Cardiac muscle cell (in vitro differentiated cells and primary cell): Measurements from ENCODE around the gene FOXJ2. TPM values are rescaled to one million over a fixed set of nuclear protein-coding genes. Genes with fewer than 3 reads are reported as not detected.
"Not testable (repeated sequence)": the region's sequence is repeated elsewhere in the genome, so short reads cannot be mapped to it uniquely, and the experiment has no call there.

Experiments
- DNase-seq, 2 donors: peaks; one replicate each; pipeline versions ENCODE4 v3.0.0 to v3.0.0-alpha.2; 2010 to 2017; ENCODE audit warnings: low read depth in 1 of 2, low spot score in 1 of 2
- H3K27ac ChIP-seq: fragments of 200-600 bp; sonication (generic); 2 replicates; pipeline ENCODE4 v1.5.1; 2016
- H3K27me3 ChIP-seq: fragments of 200-600 bp; sonication (generic); 2 replicates; pipeline ENCODE4 v1.6.0; 2016; ENCODE audit warnings: control low read depth
- H3K36me3 ChIP-seq: fragments of 200-600 bp; sonication (generic); 2 replicates; pipeline ENCODE4 v1.5.1; 2016; ENCODE audit warnings: control low read depth
- H3K4me1 ChIP-seq: fragments of 200-600 bp; sonication (generic); 2 replicates; pipeline ENCODE4 v1.8.1; 2017; ENCODE audit warnings: low read depth, mild to moderate bottlenecking, mixed run types
- H3K4me3 ChIP-seq: fragments of 200-600 bp; sonication (generic); 2 replicates; pipeline ENCODE4 v1.5.1; 2016; ENCODE audit warnings: mild to moderate bottlenecking
- H3K9me3 ChIP-seq: fragments of 200-600 bp; sonication (generic); 2 replicates; pipeline ENCODE4 v1.5.1; 2017; ENCODE audit warnings: low read depth, mild to moderate bottlenecking, control low read depth
- CTCF ChIP-seq: IDR thresholded peaks from 2 replicates; pipeline ENCODE4 v1.5.1; 2012; ENCODE audit warnings: low read depth, mild to moderate bottlenecking, low read length
- polyA plus RNA-seq: library from polyadenylated mRNA; unstranded; fragments of >200 nt; fragmentation: Nextera tagmentation; extraction: Ambion mirVana; gene quantifications from 2 replicates; pipeline ENCODE4 v1.2.1, GENCODE V29; 2016
- total RNA-seq: library from RNA; depleted of rRNA; stranded (reverse); fragments of >200 nt; gene quantifications from 2 replicates; pipeline ENCODE4 v1.2.3, GENCODE V29; 2016

Gene FOXJ2
- total RNA-seq (22.9 and 26.6 TPM in 2 replicates), polyA plus RNA-seq (23.6 and 24.1 TPM in 2 replicates)

DNA sequence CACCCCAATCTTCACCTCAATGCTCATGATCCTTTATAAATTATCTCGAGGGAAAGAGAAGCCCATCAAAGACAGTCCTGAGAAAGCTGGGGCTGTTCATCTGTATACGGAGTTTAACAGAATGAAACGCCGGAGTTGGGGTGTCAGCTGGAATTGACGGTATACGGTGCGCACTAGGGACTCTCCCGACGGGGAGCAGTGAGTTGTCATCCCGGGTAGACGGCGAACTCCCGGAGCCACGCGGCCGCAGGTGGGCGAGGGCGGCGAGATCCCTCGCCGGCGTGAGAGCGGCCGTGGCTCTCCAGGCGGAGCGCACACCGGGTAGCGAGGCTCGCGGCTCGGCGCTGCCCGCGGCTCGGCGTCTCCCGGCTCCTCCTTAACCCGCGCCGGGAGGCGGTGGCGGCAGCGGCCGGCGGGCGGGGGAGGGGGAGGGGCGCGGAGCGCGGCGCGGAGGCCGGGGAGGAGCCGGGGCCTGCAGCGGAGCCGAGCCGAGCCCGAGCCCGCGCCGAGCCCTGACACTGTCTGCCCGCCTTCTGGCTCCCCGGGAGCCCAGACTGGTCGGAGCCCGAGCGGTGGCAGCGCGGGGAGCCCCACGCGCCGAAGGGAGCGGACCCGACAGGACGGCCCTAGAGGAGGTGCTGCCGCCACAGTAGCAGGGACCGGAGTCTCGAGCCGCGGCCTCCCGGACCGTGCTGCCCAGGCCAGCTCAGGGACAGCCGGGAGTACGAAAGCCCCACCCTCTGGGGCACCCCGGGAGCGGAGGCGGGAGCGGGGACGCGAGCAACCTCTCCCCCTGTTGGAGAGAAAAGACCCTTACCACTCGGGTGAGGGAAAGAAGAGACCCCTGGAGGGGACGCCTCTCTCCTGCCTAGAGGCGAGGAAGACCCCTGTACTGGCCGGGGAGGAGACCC, at the start of gene FOXJ2:
Gene FOXJ2, plus strand, starts transcription at position 475 of the 911 bp plus-strand sequence. CDS start 7,117 bp downstream, outside the sequence.
- Histone ChIP-seq H3K4me3 (peak within 1 kb of the TSS; percentile 90), H3K27me3 (no peaks in the 10 kb centered on the region), H3K27ac (peak within 1 kb of the TSS; percentile 96), H3K36me3 (no peaks in the 10 kb centered on the region), H3K9me3 (no peaks in the 10 kb centered on the region), H3K4me1 (peaks cover 40% of the 10 kb centered on the region)
- peak; percentile 81 to 83 for DNase-seq
- no peak for TF ChIP-seq CTCF

DNA sequence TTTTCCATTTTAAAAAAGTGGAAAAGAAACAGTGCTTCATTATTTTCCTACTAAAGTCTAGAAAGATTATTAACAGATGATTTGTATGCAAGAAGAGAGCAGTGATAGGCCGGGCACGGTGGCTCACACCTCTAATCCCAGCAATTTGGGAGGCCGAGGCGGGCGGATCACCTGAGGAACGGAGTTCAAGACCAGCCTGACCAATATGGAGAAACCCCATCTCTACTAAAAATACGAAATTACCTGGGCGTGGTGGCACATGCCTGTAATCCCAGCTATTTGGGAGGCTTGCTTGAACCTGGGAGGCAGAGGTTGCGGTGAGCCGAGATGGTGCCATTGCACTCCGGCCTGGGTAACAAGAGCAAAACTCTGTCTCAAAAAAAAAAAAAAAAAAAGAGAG, 49.5 kb upstream of the FOXJ2 start:
- not testable (repeated sequence) for H3K36me3 ChIP-seq, H3K4me3 ChIP-seq, H3K27me3 ChIP-seq, H3K9me3 ChIP-seq, DNase-seq
- Histone ChIP-seq H3K4me1 (peaks cover 10% of the 10 kb centered on the region), H3K27ac (peak overlapping the region; percentile 57)

DNA sequence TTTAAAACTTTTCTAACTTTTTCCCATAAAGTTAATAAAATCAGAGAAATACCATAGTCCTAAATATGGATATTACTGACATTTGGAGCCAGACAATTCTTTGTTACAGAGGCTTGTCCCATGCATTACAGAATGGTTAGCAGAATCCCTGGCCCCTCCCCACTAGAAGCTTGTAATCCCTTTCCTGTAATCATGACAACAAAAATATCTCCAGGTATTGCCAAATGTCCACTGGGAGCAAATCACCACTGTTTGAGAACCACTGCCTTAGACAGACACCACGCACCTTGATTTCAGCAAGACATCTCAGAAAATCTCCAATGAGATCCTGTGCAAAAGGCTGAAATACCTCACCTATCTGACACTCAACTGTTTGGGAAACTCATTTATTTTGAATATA, 49.1 kb upstream of the FOXJ2 start:
- H3K4me3 ChIP-seq, H3K9me3 ChIP-seq, H3K36me3 ChIP-seq, DNase-seq, H3K27me3 ChIP-seq: not testable (repeated sequence)
- Histone ChIP-seq H3K27ac (peak overlapping the region; percentile 48), H3K4me1 (peaks cover 10% of the 10 kb centered on the region)

DNA sequence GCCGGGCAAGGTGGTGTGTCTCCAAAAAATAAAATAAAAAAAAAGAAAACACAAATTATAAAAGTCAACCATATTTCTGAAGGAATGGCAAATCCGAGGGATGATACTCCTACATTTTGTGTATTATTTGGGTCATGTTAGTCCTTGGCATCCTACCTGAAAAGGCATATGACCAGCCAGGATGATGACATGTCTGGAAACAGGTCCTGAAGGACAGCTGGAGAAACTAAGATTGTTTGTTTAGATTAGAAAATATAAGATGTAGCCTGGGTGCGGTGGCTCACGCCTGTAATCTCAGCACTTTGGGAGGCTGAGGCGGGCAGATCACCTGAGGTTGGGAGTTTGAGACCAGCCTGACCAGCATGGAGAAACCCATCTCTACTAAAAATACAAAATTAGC, 47.6 kb upstream of the FOXJ2 start:
- Histone ChIP-seq H3K9me3 (no peaks in the 10 kb centered on the region), H3K4me1 (peaks cover 13% of the 10 kb centered on the region), H3K4me3 (no peak overlapping the region), H3K27ac (no peak overlapping the region), H3K27me3 (no peaks in the 10 kb centered on the region), H3K36me3 (no peaks in the 10 kb centered on the region)
- no peak for TF ChIP-seq CTCF
- DNase-seq, result no peak

GRCh38 chr12:7985802-7986418, 46.6 kb upstream of the FOXJ2 start:
- no peak overlapping the region for H3K27ac ChIP-seq
- no peaks in the 10 kb centered on the region for H3K27me3 ChIP-seq
- H3K36me3 ChIP-seq, result no peaks in the 10 kb centered on the region
- H3K9me3 ChIP-seq, result no peaks in the 10 kb centered on the region
- no peak for TF ChIP-seq CTCF
- no peak for DNase-seq
- no peak overlapping the region for H3K4me3 ChIP-seq
- H3K4me1 ChIP-seq, result peaks cover 23% of the 10 kb centered on the region

- TF ChIP-seq CTCF, result no peak
- H3K27me3 ChIP-seq, result no peaks in the 10 kb centered on the region
- H3K4me3 ChIP-seq, result no peak overlapping the region
- H3K4me1 ChIP-seq, result peaks cover 24% of the 10 kb centered on the region
- peak overlapping the region; percentile 95 for H3K27ac ChIP-seq
- no peak for DNase-seq
- H3K36me3 ChIP-seq, result no peaks in the 10 kb centered on the region
- no peaks in the 10 kb centered on the region for H3K9me3 ChIP-seq
Observed at GRCh38 chr12:7989827-7990491, 42.6 kb upstream of the FOXJ2 start.
